Measurements from ENCODE around the gene ZNF837. TPM values are rescaled to one million over a fixed set of nuclear protein-coding genes. Genes with fewer than 3 reads are reported as not detected.

The ZNF837 gene
- total and polyA plus RNA-seq, 2 of the 4 experiments (the other 2 are of a cell fraction): 0.54 to 1.2 TPM

GRCh38 chr19:58386576-58387337 lies 5.9 kb upstream of the ZNF837 start, which contains the start of gene RPS5 (continued):
- no peak for TF ChIP-seq RFX5 (IDR thresholded peaks at IDR 0.05; ENCODE audit: low read depth, low read length)

DNA sequence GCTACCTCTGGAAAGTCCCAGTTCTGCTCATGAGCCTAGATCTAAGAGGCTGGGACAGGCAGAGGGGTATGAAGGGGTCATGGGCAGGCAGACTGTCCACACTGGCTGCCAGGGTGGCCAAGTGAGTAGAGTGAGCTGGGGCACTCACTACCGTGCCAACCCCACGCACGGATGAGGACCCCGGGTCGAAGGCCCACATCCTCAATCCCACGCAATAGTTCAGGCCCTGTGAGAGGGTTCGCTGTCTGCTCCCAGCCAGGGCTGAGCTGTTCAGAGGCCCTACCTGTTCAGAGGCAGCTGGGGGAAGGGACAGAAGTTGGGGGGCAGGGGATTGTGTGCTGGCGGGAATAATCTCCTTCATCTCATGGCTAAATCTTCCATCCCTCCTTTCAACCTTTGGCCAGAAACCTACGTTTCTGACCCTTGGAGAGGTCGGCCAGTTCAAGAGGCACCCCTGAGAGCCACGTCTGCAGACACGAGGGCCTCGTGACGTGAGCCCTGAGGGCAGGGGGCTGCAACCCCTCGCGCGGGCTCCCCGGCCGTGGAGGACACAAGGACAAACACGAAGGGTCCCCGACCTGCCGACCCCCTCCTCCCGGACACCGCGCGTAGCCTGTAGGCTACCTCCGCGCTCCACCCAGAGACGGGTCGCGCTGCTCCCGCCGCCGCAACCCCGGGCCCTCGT lies 5.2 kb upstream of the ZNF837 start:
- Histone ChIP-seq H3K36me3 (ENCODE audit: control insufficient read depth, insufficient read depth, low read length) (peaks cover 5% of the 10 kb centered on the region), H2AK5ac (ENCODE audit: low read depth, low read length) (peak overlapping the region; percentile 93), H3K23ac (ENCODE audit: low read depth, low read length) (peak overlapping the region; percentile 97), H2BK20ac (ENCODE audit: low read depth, low read length) (no peak overlapping the region), H3K4me2 (ENCODE audit: low read depth, low read length) (peak overlapping the region; percentile 73), H3K18ac (ENCODE audit: low read depth, low read length) (peak overlapping the region; percentile 38; the same call in 1 of the 2 replicates), H2BK120ac (ENCODE audit: low read depth, low read length) (peak overlapping the region; percentile 52), H4K20me1 (ENCODE audit: insufficient read depth, low read length) (peaks cover 30% of the 10 kb centered on the region), H3K4ac (ENCODE audit: low read depth, low read length) (peak overlapping the region; percentile 90), H3K27ac (ENCODE audit: insufficient read depth, low read length) (peak overlapping the region; percentile 86), H4K5ac (ENCODE audit: low read depth, low read length) (peak overlapping the region; percentile 70), H2BK5ac (ENCODE audit: low read depth, low read length, poor library complexity, severe bottlenecking) (peak overlapping the region; percentile 87), H2BK15ac (ENCODE audit: low read depth, low read length) (no peak overlapping the region), H3K56ac (ENCODE audit: extremely low read depth, insufficient read depth, low read length) (peak overlapping the region; percentile 70), H3K27me3 (ENCODE audit: control insufficient read depth, insufficient read depth, low read length) (no peaks in the 10 kb centered on the region), H2AK9ac (replicated peaks; ENCODE audit: low read depth, low read length, poor library complexity) (peak overlapping the region; percentile 100), H4K91ac (ENCODE audit: insufficient read depth, low read depth, low read length) (peak overlapping the region; percentile 92), H4K8ac (ENCODE audit: low read depth in 2 of 2, low read length in 2 of 2) (peak overlapping the region; percentile 93 to 96), H3K4me3 (ENCODE audit: insufficient read depth, low read depth, low read length) (peak overlapping the region; percentile 55), H3K9me1 (ENCODE audit: insufficient read depth, low read length) (peaks cover 21% of the 10 kb centered on the region), H3K9ac (ENCODE audit: low read depth, low read length) (peak overlapping the region; percentile 87), H3K4me1 (ENCODE audit: control insufficient read depth, insufficient read depth, low read length) (peaks cover 12% of the 10 kb centered on the region), H2AFZ (replicated peaks; ENCODE audit: low read length, poor library complexity) (peak overlapping the region; percentile 96), H3K9me3 (ENCODE audit: control insufficient read depth, insufficient read depth, low read length) (no peaks in the 10 kb centered on the region), H3K79me1 (ENCODE audit: low read depth in 1 of 2, low read length in 2 of 2) (peaks cover 17 to 54% of the 10 kb centered on the region in 2 experiments; a peak in 3 of 4 replicates), H3K14ac (replicated peaks; ENCODE audit: low read depth, low read length) (peak overlapping the region; percentile 92)
- POLR2A ChIA-PET (ENCODE audit: unreplicated experiment): no interaction called here
- DNase-seq: no peak
- in situ Hi-C loops (cut with MboI; ENCODE audit: low sequenced_read_pairs): no loop called here
- peak; percentile 8; the same call in 1 of the 2 replicates for ATAC-seq (ENCODE audit: low read depth)
- CTCF ChIA-PET: no interaction called here
- TF ChIP-seq CHD1 (IDR thresholded peaks at IDR 0.05; ENCODE audit: low read depth, low read length) (no peak), MAZ (IDR thresholded peaks at IDR 0.05; ENCODE audit: borderline replicate concordance, low read depth, low read length) (0 out of 2 replicates have a peak, but pooled peaks have one; percentile 1)
- TF ChIP-seq, protein P1, sequence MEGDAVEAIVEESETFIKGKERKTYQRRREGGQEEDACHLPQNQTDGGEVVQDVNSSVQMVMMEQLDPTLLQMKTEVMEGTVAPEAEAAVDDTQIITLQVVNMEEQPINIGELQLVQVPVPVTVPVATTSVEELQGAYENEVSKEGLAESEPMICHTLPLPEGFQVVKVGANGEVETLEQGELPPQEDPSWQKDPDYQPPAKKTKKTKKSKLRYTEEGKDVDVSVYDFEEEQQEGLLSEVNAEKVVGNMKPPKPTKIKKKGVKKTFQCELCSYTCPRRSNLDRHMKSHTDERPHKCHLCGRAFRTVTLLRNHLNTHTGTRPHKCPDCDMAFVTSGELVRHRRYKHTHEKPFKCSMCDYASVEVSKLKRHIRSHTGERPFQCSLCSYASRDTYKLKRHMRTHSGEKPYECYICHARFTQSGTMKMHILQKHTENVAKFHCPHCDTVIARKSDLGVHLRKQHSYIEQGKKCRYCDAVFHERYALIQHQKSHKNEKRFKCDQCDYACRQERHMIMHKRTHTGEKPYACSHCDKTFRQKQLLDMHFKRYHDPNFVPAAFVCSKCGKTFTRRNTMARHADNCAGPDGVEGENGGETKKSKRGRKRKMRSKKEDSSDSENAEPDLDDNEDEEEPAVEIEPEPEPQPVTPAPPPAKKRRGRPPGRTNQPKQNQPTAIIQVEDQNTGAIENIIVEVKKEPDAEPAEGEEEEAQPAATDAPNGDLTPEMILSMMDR (conservative IDR thresholded peaks at IDR 0.05; ENCODE audit: low read depth, low read length): no peak
- 20% methylated on average over 5 of the region's 36 CpGs; no CpG with 5 or more reads in 1 of the 2 experiments for WGBS, 2 experiments (ENCODE audit: extremely low coverage in 2 of 2, insufficient read length in 1 of 2)
- dilution Hi-C loops (cut with HindIII; ENCODE audit: low sequenced_read_pairs, unreplicated experiment): no loop called here
- BruUV-seq (replicated peaks): no TSS peak
- intact Hi-C loops (cut with micrococcal nuclease): no loop called here

Measured in IMR-90 (cell line).